Fibroblast of the conjunctiva (primary cell): ENCODE results near the gene SAXO2.
"Not testable (repeated sequence)": the region's sequence is repeated elsewhere in the genome, so short reads cannot be mapped to it uniquely, and the experiment has no call there.

Source experiments
- DNase-seq: peaks from one replicate; pipeline ENCODE4 v3.0.0-alpha.2; 2010; ENCODE audit warnings: low read depth

Gene SAXO2

DNA sequence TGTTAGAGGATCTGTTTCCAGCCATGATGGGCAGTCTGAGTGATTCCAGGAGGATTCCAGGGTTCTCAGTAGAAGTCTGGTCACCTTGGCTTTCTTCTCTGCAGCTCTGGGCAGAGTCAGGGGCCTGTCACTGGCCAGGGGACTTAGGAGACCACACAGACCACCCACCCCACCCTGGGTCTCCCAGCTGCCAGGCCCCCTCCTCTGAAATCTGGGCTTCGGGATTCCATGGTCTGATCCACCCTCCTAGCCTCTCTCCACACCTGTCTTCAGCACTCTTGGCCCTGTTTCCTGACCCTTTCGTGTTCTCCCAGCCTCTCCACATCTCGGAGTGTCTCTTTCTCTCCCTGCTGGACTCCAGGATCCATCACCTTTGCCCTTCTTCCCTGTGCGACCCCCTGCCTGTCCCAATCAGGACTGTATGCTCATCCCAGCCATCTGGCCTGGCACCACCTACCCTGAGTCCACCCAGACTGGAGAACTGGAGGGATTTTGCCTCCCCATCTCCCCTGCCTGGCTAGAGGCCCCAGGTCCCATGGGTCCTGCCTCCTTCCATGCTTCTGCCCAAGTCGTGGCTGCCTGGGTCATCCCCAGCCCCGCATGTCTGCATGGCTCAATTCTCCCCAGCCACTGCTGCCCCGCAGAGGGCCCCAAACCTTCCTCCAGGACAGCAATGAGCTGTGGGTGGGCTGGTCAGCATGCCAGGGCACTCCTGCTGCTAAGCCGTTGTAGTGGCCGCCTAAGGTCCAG lies 52.3 kb downstream of the SAXO2 start:
- DNase-seq = no peak

DNA sequence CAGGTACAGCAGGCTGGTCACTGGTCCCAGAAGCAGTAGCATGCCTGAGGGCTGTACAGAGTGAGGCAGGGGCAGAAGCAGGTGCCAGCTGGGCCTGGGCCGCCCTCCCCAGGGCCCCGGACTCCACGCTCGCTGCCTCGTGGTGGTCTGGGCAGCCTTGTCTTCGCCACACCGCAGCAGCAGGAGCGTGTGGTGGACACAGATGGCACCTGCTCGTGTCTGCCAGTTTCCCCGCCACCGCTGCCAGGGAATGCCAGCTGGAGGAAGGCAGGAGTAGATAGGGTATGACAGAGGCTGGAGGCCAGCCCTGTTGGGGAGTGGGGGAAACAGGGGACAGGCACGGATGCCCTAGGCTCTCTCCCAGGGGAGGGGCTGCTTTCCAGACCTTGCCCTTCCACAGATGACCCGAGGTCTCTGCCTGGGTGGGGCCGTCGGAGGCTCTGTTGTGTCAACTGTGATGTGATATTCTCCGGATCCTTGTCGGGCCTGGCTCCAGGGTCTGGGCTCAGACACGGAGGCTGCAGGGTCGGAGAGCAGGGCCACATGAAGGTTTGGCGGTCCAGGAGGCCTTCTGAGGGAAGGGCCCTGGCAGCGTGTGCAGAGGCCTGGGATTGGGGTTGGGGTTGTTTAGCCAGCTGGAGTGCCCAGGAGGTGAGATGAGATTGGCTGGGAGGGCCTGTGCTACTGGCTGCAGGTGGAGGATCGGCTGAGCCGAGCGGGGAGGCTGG lies 53.1 kb downstream of the SAXO2 start:
- DNase-seq = no peak

DNA sequence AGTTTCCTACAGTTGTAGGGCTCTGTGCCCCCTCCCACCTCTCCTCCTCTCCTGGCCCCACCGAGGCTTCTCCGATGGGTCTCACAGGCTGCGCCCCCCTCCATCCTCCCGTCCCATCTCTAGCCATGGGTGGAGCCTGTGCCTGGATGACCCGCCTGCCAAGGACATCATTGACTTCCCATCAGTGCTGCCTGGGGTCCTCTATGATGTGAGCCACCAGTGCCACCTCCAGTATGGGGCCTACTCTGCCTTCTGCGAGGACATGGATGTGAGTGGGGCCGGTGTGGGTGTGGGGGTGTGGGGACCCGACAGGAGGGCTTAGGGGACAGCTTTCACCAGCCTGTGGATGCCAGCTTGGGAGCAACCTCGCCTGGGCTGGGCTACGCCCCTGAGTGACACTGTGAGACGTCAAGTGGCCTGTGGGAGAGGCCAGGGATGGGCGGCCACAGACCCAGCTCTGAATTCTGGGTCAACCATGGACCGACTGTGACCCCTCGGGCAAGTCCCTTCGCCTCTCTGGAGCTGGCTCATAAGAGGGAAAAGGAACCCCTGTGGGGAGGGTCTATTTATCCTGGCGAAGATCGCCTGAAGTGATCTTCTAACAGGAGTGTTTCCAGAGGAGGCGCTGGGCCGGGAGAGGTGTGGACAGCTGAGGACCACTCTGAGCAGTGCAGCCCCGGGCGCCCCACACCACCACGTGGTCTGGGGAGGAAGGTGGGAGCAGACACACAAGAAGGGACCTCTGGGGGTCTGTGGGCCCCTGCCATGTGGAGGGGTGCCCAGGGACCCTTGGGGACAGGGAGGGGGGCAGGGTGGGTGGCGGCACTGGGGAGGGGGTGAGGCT lies 53.9 kb downstream of the SAXO2 start:
- DNase-seq = not testable (repeated sequence)

DNA sequence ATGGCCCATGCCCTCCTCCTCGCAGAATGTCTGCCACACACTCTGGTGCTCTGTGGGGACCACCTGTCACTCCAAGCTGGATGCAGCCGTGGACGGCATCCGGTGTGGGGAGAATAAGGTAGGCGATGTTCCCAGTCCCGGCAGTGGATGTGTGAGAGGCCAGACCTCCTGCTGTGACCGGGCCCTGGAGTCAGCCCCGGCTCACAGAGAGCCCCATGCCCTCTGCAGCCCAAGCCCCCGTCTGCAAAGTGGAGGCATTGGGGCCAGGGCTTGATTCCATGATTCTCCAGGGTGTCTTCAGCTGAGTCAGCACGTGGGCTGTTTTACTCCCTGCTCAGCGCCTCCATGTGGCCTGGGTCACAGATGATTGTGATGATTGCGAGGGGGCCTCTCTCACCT lies 54.5 kb downstream of the SAXO2 start:
- no peak for DNase-seq

DNA sequence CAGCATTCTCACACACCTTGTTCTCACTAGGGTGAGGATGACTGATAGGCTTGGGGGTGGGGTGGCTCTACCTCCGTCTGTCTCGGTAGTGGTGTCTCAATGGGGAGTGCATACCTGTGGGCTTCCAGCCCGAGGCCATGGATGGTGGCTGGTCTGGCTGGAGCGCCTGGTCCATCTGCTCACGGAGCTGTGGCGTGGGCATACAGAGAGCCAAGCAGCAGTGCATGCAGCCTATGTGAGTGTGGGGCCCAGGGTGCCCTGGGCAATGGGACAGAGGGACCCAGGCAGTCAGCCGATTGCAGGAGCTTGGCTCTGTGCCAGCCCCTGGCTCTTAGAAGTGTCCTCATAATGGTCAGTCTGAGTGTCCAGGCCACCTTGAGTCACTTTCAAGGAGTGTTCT lies 54.9 kb downstream of the SAXO2 start:
- not testable (repeated sequence) for DNase-seq

DNA sequence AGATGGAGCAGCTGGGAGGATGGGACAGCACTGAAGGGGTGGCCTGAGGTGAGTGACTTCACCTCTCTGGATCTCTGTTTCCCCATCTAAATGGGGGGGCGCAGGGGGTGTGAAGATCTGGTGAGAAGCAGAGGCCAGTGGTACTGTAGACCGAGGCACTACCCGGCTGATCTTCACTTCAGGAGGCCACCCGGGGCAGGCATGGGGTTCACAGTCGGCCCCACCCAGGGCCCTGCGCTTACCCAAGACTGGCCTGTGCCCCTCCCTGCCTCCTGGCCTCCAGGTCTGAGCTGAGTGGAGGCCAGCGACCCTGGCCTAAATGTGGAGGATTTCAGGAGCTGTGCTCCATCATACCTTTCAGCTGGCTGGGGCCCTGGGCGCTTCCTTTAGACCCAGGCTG lies 55.7 kb downstream of the SAXO2 start:
- not testable (repeated sequence) for DNase-seq

DNA sequence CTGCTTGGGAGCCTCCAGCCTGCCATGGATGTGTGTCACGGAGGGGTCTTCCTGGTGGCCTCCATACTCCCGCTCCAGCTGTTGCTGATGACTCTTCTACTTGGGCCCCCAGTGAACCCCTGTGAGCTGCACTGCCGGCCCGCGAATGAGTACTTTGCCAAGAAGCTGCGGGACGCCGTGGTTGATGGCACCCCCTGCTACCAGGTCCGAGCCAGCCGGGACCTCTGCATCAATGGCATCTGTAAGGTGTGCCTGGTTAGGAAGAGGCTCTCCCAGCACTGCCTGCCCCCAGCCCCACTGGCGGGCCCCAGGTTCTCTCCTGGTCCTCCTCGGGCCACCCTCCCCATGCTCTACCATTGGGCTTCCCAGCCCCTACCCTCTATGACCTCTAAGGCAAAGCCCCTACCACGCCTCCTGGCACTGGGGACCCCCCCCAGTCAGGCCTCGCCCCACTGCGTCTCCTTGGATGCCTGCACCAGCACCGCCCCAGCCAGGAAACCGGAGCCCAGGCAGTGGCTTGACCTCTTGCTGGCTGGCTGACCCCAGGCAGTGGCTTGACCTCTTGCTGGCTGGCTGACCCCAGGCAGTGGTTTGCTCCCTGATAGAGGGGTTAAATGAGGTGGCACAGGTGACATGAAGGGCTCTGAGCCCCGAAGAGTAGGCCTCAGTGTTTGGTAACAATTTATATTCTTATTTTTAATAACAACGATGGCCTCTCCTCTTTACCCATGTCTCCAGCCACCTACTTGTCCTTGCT lies 57.1 kb downstream of the SAXO2 start:
- DNase-seq = not testable (repeated sequence)

DNA sequence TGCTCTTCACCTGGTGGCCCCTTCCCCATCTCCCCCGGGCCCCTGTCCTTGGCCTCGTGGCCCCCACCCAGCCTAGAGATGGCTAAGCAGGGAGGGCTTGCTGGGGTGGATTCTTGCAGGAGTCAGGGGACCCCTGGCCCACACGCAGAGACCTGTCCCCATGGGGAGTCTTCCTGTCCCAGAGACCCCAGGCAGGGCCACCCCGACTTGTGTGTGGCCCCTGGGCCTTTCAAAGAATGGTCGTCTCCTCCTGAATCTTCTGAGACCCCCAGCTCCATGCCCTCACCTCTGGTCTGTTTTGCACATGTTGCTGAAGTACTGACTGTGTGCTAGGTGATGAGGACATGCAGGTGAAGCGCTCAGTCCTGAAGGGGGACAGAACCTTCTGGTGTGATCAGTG lies 58.2 kb downstream of the SAXO2 start:
- not testable (repeated sequence) for DNase-seq

DNA sequence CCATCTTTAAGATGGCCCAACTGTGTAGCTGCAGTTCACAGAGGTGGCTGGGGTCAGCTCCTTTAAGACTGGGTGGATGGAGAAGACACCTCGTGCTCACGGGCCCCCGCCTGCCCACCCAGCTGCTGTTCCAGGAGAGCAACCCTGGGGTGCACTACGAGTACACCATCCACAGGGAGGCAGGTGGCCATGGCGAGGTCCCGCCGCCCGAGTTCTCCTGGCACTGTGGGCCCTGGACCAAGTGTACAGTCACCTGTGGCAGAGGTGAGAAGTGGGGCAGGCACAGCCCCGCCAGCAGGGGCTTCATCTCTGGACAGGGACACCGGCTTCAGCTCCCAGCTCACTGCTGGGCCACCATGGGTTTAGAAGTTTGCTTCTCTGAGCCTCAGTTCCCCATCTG lies 59.9 kb downstream of the SAXO2 start:
- not testable (repeated sequence) for DNase-seq

DNA sequence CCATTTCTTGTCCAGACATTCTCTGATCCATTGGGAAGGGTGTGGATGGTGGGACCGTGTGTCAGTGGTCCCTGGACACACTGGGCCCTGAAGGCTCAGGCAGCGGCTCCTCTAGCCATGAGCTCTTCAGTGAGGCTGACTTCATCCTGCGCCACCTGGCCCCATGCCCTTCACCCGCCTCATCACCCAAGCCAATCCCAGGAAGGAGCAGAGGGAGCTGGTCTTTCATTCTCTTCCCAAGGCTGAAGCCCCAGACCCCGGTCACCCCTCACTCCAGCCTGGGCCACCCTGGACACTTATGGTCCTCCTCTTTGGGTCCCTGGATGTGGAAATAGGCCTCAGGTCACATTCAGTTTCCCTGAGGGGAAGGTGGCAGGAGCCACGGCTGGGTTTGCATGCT lies 62.2 kb downstream of the SAXO2 start:
- not testable (repeated sequence) for DNase-seq

DNA sequence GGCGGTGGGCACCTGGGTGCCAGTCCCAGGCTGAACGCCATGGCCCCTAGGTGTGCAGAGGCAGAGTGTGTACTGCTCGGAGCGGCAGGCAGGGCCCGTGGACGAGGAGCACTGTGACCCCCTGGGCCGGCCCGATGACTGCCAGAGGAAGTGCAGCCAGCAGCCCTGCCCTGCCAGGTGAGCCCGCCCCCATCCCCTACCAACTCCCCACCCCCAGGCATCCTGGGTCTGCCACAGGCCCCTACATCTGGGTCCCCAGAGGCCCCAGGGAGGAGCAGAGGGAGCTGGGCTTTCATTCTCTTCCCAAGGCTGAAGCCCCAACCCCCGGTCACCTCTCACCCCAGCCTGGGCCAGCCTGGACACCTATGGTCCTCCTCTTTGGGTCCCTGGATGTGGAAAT lies 63.0 kb downstream of the SAXO2 start:
- DNase-seq = not testable (repeated sequence)

DNA sequence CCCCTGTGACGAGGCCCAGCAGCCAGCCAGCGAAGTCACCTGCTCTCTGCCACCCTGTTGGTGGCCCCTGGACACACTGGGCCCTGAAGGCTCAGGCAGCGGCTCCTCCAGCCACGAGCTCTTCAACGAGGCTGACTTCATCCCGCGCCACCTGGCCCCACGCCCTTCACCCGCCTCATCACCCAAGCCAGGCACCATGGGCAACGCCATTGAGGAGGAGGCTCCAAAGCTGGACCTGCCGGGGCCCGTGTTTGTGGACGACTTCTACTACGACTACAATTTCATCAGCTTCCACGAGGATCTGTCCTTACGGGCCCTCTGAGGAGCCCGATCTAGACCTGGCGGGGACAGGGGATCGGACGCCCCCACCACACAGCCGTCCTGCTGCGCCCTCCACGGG lies 64.3 kb downstream of the SAXO2 start:
- DNase-seq = not testable (repeated sequence)

DNA sequence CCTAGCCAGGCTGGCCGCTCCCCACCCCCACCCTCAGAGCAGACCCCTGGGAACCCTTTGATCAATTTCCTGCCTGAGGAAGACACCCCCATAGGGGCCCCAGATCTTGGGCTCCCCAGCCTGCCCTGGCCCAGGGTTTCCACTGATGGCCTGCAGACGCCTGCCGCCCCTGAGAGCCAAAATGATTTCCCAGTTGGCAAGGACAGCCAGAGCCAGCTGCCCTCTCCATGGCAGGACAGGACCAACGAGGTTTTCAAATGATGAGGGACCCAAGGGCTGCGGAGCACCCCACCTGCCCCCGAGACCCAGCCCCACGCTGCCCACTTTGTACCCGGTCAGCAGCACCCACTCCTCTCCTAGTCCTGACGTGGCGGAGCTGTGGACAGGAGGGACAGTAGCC lies 64.8 kb downstream of the SAXO2 start:
- not testable (repeated sequence) for DNase-seq

DNA sequence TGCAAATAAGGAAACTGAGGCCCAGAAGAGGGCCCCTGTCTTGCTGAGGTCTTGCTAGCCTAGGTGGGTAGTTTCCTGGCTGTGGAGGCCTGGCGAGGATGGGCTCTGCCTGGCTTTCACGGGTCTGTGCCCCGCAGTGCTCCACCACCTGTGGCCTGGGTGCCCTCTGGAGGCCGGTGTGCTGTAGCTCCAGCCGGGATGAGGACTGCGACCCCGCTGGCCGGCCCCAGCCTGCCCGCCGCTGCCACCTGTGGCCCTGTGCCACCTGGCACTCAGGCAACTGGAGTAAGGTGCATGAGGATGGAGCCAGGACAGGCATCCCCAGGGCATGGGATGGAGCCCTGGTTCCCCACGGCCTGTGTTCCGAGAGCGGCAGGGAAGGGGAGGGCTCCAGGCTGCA lies 66.4 kb downstream of the SAXO2 start:
- DNase-seq = not testable (repeated sequence)

DNA sequence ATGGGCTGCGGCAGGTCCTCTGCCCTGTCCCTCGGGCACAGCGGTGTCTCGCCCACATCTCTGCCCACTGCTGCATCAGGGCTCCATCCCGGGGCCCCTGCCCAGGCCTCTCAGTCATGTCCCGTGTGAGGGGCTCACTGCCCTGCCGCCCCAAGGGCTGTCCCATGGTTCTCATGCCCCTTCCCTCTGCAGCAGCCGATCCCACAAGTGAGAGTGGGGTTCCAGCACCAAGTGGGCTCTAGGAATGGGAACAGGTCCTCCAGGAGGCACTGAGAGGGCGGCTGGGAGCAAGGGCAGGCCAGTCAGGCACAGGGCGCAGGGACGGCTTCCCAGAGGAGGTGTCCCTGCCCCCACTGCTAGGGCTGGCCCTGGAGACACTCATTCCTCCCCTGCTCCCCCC lies 68.3 kb downstream of the SAXO2 start:
- not testable (repeated sequence) for DNase-seq

DNA sequence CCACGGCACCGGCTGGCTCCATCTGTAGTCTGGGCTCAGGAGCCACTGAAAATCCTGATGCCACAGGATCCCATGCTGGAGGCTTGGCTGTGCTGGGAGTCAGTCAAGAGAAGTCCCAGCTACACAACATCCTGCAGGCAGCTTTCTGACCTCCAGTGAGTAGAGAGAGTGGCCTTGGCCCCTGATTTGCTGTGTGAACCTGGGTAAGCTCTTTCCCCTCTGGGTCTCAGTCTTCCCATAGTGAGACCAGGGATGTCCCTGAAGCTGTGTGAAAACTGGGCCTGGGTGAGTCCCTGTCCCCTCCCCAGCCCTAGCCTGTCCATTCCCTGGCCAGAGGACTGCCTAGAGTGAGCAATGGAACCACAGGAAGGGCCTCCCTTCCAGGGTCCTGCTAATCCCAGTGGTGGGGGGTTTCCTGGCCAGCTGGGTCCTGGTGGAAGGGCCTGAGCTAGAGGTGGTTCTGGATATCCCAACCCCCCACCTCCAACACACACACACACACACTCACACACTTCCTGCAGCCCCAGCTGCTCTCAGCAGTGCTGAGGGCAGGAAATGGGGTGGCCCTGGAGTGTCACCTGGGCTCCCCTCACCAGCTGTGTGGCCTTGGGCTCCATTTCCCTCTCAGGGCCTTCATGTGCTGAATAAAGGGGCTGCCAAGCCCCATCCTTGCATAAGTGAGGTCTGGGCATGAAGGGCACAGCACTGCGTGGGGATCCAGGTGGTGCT lies 69.1 kb downstream of the SAXO2 start:
- DNase-seq = not testable (repeated sequence)

DNA sequence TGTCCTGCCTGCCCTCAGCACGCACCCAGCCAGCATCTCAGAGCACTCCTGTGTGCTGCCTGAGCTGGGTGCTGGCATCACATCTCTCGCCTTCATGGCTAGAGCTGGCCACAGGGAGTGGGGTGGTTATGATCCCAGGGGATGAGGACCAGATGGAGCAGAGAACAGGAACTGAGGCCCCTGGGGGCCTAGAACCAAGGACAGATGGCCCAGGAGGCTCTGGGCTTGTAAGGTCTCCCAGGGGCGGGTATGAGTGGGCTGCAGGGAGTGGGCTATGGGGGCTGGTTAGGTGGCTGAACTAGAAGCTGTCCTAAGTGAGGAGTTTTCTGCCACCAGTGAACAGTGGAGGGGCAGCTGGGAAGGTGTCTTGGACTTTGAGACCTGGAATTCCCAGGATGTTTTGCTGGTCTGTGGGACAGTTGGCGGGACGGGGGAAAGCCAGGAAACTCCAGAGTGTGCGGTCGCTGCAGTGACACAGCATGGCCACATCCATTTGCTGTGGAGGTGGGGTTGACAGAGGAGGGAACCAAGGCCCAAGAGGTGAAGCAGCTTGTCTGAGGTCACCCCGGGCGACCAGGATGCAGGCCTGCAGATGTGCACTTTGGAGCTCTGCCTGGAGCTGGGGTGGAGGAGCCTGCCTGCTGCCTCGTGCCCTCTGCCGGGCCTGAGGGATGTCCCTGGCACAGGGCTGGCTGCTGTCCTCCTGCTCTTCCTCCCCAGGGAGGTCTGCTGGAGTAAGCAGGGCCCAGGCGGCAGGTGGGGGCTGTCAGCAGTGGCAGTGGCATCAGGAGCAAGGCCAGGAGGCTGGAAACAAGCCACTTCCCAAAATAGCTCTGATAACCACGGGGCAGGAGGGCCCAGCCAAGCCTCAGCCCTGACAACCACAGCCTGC lies 70.3 kb downstream of the SAXO2 start:
- not testable (repeated sequence) for DNase-seq

DNA sequence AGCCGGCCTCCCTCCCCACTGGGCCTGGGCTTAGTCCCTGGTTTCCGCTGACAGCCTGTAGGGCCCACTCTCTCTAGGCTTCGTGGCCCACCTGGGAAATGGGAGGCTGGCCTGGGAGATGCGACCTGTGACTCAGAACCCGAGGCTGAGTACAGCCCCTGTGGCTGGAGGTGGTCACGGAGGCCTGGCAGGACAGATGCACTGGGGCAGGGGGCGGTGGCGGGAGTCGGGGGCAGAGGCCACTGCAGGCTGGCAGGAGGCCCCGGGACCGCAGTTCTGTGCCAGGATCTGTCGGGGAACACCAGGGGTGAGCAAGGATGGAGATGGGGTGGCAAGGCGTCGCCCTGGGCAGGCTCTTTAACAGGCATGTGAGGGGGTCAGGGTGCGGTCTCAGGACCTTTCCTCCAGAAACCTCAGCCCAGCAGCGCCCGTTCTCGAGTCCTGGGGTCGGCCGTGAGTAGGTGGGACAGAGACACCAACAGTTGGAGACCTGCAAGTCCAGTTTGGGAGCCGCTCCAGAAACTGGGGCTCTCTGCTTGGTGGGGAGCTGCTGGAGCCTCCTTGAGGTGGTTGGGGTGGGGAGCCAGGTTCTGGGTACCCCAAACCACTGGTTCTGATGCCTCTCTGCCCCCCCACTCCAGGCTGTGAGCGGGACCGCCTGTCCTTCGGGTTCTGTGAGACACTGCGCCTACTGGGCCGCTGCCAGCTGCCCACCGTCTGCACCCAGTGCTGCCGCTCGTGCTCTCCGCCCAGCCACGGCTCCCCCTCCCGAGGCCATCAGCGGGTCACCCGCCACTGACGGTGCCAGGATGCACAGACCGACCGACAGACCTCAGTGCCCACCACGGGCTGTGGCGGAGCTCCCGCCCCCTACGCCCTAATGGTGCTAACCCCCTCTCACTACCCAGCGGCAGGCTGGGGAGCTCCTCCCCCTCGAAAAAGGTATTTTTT lies 71.3 kb downstream of the SAXO2 start:
- not testable (repeated sequence) for DNase-seq
